ENCODE results near the gene POTEC. TPM values are rescaled to one million over a fixed set of nuclear protein-coding genes. Genes with fewer than 3 reads are reported as not detected.

POTEC gene
- total RNA-seq, 1 experiment from 2014 or later = 0.10 TPM

Other genes with a start within 250 kb of the POTEC start
- gene ANKRD30B, start 204.6 kb upstream of the POTEC start, total RNA-seq (2014; rRNA removed; shearing (Covaris generic)) = 0.08 and 0.33 TPM in 2 replicates

Data from H4 (cell line).